ENCODE measurements around the gene SDC3.

DNA sequence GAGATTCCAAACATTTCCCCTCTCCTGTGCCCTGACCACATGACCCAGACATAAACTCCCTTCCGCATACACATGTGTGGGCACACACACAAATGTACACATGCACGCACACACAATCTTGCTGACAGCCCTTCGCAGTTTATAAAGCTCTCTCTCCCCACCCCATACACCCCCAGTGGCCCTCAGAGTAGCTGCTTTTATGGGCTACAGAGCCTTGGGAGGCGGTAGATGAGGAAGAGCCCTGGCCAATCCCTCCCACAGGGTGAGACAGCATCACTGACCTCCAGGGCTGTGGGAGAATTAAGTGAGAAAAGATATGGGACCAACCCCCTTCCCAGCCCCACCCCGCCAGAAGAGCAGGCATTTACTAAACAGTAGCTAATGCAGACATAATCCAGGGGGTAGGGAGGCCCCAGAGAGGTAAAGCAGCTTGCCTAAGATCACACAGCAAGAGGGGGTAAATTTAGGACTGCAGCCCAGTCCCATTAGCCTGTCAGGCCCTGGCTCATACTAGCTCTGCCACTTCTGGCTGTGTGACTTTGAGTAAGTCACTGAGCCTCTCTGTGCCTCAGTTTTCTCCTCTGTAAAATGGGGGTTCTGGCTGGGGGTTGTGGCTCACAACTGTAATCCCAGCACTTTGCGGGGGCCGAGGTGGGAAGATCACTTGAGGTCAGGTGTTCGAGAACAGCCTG is 5.1 kb downstream of the SDC3 start:
- TF ChIP-seq, protein P1, sequence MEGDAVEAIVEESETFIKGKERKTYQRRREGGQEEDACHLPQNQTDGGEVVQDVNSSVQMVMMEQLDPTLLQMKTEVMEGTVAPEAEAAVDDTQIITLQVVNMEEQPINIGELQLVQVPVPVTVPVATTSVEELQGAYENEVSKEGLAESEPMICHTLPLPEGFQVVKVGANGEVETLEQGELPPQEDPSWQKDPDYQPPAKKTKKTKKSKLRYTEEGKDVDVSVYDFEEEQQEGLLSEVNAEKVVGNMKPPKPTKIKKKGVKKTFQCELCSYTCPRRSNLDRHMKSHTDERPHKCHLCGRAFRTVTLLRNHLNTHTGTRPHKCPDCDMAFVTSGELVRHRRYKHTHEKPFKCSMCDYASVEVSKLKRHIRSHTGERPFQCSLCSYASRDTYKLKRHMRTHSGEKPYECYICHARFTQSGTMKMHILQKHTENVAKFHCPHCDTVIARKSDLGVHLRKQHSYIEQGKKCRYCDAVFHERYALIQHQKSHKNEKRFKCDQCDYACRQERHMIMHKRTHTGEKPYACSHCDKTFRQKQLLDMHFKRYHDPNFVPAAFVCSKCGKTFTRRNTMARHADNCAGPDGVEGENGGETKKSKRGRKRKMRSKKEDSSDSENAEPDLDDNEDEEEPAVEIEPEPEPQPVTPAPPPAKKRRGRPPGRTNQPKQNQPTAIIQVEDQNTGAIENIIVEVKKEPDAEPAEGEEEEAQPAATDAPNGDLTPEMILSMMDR (IDR thresholded peaks at IDR 0.05; ENCODE audit: control extremely low read depth in 1 of 3, insufficient read depth in 1 of 3, low read depth in 1 of 3, low read length in 3 of 3): no peak
- TF ChIP-seq TAF1 (IDR thresholded peaks at IDR 0.05; ENCODE audit: low read depth, low read length): no peak
- TF ChIP-seq SIX5 (IDR thresholded peaks at IDR 0.05; ENCODE audit: low read depth, low read length): no peak
- no peak for TF ChIP-seq EZH2 (IDR thresholded peaks at IDR 0.05; ENCODE audit: low read depth, low read length, severe bottlenecking)
- no peak for TF ChIP-seq EP300 (IDR thresholded peaks at IDR 0.05; ENCODE audit: borderline replicate concordance in 1 of 2, low read depth in 2 of 2, low read length in 2 of 2)
- TF ChIP-seq NANOG (IDR thresholded peaks at IDR 0.05; ENCODE audit: insufficient read depth, low read depth, low read length, poor library complexity, severe bottlenecking): no peak
- TF ChIP-seq USF2 (IDR thresholded peaks at IDR 0.05; ENCODE audit: low read length): no peak
- TF ChIP-seq POLR2A (IDR thresholded peaks at IDR 0.05; ENCODE audit: control extremely low read depth in 1 of 2, low read depth in 2 of 2, low read length in 2 of 2): no peak
